GM18520 (cell line): ENCODE measurements around the gene LDHD.
"Not testable (repeated sequence)": the region's sequence is repeated elsewhere in the genome, so short reads cannot be mapped to it uniquely, and the experiment has no call there.

Experiments used
- ATAC-seq: cut with Tn5 transposase; IDR thresholded peaks from one replicate; pipeline ENCODE4 v1.9.1; 2021; ENCODE audit not compliant: unreplicated experiment

The LDHD gene

DNA sequence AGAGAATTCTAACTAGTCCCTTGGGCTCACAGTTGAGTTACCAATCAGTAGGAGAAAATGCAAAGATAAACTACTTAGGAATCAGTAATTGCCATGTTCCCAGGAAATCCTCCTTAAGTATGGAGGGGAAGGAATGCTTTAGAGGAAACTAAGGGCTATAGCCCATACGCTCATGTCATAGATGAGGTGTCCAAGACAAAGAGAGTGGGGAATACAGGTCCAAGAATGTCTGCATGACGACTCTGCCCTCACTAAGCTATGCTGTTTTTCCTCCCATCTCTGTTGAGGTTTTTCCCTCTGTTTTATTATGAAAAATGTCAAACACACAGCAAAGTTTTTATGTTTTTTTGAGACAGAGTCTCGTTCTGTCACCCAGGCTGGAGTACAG, 16.0 kb downstream of the LDHD start:
- ATAC-seq: no peak

DNA sequence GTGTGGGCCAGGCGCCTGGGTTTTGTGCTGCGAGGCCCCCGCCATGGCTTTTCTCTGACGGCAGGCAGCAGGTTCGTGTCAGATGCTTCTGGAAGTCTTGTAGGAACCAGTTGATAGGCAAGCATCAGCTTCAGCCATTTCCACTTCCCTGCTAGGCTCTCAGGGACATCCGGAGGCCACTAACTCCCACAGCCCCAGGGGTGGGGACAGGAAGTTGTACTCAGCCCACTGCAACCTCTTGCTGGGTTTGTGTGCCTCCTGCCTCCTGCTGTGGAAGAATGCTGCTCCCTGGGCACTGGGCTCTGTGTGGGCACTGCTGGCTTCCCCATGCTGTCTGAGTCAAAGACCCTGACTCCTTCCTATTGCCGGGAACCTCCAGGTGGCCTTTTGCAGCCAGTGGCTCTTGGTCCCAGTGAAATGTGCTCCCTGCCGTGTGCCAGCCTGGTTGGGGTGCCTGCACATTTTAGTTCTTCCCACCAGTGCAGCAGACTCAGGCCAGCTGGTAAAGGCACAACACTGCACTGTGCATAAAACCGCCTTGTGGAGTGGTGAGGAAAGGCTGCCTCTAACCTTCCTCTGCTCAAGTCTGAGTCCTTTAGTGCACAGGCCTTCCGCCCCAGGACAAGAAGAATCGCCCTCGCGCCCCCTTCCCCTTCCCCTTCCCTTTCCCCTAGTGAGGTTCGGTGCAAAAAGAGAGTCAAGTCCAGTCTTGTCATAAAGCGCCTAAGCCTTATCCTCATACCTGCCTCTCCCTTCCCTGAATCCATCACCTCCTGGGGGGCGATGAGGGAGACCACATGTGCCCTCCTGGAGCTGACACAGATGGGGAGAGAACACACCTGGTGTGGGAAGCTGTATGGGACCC, 16.6 kb downstream of the LDHD start:
- ATAC-seq: no peak

DNA sequence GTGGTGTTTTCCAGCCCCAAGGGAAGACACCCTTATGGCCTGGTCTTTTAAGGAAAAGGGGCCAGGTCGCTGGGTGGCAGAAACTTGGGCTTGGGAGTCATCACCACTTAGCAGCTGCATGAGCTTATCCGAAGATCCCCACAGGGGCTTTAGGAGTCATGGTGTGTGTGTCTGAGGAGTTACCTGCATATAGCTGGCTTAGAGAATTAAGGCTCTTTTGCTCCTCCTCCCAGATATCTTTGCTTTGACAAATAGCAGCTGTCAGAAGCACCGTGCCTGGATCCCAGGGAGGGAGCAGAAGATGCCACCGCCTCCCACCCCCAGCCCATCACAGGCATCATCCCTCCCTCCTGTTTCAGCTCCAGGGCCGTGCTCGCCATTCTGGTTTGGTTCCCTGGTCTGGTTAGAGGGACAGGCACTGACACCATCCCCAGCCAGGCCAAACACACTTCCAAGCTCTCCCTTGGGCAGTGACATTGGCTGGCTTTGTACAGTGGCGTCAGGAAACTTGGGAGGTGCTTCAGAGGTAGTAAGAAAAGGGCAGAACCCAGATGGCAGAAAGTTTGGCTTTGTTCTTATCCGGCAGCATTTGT, 17.4 kb downstream of the LDHD start:
- no peak for ATAC-seq

DNA sequence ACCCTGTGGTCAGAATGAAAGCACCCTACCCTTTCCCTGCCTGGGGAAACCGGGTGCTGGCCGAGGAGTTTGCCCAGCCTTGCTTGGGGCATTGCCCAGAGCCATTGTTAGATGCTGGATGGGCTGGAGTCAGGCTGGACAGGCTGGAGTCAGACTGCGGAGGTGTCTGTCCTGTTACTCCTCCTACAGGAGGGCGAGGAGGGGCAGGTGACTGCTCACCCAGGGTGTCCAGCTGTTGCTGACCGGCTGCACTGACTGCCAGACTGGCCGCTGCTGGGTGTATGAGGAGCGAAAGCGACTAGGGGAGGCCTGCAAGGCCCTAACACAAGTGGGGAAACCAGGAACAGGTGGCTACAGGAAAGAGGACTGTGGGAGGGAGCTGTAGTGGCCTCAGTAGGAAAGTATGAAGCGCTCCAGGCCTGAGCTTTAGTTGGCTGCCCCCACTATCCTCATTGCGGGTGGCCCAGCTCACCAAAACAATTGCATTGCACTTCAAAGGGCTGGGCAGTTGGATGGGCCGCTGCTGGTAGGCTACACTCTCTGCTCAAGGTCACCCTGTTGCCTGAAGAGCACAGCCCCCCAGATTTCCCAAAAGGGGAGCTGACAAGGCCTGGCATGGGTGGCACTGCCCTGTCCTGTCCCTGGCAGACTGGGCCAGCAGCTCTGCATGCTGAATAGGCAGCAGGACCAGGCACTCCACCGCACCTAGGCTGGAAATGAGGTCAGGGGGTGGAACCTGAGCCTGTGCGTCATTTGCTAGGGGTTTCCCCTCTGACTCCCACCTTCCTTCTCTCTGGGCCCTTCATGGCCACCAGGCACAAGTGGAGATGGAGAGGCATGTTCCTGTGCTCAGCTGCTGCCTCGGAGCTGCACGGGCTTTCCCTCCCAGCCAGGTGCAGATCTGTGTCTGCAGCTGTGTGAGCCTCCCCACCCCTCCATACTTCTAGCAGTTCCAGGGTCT, 18.4 kb downstream of the LDHD start:
- ATAC-seq: no peak

DNA sequence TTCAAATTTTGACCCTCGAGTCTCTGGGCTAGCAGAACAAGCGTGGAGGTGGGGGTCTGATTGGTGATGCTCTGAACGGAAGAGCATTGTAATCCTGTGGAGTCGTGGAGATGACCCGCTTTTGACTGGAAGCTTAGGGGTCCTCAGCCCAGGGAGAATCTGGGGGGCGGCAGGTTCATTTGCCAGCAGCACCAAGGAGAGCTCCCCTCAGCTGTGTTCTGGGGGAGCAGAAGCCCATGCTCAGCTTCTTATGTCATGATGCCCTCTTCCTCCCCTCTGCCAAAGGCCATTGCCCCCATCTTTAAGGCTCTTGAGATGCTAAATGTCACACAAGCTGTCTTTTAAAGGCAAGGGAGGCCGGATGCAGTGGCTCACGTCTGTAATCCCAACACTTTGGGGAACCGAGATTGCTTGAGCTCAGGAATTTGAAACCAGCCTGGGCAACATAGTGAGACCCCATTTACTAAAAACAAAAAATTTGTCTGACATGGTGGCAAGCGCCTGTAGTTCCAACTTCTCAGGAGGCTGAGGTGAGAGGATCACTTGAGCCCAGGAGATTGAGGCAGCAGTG, 19.3 kb downstream of the LDHD start:
- ATAC-seq: no peak

DNA sequence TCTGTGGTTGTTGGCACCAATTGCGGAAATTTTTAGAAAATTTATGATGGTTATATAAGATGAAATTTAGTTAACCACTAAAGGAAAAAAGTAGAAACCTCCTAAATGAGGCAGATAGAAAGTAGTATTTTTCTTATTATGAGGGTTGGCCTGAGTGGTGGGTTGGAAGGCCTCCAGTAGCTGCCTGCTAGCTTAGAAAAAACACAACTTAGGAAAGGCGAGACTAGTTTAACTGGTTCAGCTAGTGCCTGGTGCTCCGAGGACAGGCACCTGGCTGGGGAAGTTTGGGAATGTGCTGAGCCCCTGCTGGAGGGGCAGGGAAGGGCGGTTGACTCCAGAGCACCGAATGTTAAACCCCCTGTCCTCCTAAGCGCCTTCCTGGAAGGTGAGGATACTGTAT, 19.9 kb downstream of the LDHD start:
- ATAC-seq: no peak

DNA sequence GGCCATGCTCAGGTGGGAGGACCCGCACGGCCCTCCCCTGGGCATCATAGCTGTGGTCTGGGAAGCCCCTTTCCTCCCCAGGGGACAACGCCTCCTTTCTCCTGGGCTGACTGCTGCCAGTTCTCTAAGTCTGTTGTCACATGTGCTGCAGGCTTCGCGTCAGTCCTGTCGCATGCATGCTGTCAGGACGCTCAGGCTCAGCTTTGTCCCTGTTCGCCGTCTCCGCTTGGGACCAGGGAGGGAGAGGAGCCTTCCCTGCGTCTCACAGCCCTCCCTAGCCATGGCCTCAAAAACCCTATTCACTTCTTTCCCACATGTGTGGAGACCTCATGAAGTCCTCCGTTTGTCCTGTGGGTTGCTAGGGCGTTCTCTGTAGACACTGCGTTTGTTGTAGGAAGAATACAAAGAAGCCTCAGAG, 21.4 kb downstream of the LDHD start:
- ATAC-seq: no peak

DNA sequence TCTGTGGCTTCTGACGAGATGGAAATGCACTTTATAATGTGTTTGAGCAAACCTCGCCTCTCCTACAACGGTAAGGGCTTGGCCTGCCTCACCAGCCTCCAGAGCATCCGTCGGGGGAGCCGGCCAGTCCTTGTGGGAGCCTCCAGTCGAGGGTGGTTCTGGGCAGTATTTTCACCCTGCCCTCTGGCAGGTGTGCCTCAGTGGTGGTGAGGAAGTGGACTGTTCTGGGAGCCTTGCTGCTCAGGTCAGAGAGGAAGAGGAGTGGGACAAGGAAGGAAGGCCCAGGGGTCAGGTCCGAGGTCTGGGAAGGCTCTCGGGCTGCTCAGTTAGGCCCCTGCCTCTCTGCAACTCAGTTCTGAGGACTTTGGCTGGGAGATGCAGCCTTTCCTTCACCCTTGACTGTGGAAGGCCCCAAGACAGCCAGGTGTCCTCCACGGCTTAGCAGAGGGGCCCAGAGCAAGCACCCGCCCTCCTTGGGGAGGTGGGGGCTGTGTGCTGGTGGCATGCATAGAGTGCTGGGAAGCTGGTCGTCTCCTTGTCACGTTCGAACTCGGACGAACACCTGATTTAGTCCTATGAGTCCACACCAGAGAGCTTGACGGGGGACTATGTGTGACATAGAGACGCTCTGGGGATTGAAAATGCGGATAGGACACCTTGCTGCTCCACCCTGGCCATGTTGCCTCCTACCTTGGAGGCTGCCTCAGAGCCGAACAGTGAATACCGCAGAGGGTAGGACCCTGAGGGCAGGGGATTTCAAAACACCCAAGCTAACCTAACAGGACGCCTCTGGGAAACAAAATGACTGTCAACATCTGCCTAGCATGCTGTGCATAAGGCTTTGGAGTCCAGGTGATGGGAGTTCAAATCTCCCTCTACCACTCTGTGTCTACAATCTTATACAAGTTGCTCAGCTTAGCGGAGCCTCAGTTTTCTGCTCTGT, 22.7 kb downstream of the LDHD start:
- no peak for ATAC-seq

DNA sequence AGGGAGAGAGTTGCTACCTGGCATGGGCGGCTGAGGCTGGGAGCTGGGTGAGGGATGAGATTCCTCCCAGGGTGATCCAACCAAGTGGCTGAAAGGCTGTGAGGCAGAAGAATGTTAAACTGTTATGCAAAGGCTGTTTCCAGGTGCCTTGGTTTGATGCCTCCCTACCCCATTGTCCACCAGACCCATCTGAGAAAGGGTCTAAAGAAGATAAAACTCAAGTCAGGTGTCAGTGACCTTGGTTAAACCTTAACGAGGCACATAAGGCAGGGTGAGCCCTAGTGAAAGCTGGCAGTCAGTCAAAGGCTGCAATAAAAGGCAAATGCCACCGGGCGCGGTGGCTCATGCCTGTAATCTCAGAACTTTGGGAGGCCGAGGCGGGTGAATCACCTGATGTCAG, 23.8 kb downstream of the LDHD start:
- ATAC-seq: no peak

DNA sequence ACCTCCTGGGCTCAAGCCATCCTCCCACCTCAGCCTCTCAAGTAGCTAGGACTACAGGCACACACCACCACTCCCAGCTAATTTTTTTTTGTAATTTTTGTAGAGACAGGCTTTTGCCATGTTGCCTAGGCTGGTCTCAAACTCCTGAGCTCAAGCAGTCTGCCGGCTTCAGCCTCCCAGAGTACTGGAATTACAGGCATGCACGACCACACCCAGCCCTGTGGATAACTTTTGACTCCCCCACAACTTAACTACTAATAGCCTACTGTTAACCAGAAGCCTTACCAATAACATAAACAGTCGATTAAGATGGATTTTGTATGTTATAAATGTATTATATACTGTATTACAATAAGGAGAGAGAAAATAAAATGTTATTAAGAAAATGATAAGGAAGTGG, 25.0 kb downstream of the LDHD start:
- not testable (repeated sequence) for ATAC-seq

DNA sequence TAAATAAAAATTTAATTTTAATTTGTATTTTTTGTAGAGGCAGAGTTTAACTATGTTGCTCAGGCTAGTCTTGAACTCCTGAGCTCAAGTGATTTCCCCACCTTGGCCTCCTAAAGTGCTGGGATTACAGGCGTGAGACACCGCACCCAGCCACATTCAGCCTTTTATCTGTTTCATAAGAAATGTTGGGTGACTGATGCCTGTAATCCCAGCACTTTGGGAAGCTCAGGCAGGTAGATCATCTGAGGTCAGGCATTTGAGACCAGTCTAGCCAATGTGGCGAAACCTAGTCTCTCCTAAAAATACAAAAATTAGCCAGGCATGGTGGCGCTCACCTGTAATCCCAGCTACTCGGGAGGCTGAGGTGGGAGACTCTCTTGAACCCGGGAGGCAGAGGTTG, 25.7 kb downstream of the LDHD start:
- not testable (repeated sequence) for ATAC-seq

DNA sequence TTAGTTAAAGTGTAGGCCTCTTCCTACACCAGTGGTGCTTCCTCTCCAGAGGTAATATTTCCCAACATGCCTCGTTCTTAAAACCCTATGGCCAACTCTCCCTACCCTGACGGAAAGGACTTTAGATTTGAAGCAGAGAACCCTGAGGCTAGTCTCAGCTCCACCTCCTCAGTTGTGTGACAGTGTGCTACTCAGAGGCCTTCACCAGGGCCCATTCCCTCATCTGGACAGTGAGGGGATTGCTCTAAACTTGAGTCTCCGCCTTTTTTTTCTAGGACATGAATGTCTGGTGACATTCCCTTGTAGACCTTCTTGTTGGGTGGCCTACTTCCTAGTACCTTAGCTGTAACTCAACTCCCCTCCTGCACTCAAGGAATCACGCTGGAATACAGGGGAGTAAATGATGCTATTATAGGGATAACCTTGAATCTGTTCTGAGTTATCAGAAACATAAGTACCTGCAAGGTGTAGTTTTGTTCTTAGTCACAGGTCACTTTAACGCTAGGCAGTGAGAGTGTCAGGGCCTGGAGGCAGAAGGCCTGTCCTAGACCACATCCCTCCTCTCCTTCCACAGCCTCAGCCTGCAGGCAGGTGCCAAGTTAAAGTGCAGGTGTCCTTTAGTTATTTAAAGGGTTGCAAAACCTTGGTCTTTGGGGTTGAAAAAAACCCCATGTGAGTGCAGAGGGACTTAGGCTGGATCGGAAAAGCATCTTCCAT, 26.9 kb downstream of the LDHD start:
- ATAC-seq: peak; percentile 50

DNA sequence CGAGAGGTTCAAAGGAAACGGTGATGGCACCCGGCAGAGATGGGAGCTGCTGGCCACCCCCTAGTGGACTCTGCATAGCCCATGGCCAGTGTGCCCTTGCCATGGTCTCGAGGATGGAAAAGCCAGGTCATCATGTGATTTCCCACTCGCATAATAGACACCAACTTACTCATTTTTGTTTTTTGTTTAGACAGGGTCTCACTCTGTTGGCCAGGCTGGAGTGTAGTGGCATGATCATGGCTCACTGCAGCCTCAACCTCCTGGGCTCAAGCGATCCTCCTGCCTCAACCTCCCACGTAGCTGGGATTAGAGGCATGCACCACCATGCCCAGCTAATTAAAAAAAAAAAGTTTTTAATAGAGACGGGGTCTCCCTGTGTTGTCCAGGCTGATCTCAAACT, 27.6 kb downstream of the LDHD start:
- ATAC-seq: no peak

DNA sequence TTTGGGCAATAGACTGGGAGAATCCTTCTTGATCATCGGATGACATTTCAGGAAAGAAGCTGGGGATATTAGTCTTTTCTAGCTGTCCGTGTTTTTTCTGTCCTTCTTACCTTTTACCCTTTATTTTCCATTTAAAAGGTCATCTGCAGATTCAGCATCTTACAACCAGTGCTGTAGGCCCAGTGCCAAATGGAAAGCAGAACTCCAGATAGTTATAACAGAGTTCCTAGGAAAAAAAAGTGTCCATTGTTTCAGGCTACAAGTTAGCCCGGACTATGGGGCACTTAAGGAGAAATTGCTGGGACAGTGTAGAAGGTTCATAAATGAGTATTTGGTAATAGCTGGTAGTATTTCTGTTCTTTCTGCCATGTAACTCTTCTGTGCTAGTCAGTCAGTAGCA, 28.4 kb downstream of the LDHD start:
- no peak for ATAC-seq

DNA sequence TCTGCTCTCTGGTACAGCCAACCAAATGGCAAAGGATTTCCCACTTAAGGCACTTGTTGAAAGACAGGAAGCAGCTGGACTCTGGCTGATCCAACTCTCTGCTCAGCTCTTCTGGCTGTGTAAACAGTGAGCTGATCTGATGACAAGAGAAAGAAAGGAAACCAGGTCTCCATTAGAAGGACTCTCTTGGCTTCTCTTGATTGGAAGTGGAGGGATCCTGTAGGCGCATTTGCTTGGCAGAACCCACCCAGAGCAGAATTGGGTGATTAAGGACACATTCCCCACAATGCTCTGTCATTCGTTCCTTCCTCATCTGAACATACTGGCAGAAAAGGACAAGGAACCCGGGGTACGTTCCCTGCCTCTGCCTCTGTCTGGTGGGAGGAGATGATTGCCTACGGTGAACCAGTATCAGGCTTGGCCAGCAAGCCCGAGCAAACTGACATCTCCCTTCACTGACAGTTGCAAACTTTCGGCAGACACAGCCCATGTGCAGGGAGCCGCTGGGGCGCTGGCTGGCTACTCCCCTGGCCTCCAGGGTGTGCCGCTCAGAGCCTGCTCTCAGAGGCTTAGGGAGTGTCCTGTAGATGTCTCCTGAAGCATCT, 29.1 kb downstream of the LDHD start:
- no peak for ATAC-seq

DNA sequence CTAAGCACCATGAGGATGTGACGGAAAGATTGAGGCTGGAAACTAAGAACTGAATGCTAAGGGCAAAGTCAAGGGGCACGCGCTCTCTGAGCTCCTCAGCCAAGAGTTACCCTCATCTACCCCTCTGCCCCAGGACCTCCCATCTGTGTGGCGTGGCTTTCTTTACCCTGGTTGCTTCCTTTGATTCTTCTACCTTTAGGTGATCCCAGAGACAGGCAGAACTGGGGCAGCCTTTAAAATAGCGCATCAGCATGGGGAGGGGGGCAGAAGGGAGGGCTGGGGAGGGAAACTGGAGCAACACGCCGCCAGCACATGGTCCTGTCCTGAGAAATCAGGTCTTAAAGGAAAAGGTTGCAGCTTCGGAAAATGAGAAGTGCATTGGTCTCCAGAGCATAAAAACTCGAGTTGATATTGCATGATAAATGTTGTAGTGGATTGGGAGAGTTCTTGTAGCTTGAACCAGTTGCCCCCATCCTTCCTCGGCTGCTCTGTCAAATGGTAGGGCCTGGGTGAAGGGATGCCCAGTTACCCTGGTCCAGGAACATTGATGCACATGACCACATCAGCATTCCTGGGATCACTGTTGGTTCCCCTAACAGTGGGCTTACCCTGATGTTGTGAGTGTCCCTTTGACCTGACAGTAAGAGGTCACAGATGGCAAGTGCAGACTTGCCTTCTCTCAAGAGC, 29.7 kb downstream of the LDHD start:
- ATAC-seq: no peak

DNA sequence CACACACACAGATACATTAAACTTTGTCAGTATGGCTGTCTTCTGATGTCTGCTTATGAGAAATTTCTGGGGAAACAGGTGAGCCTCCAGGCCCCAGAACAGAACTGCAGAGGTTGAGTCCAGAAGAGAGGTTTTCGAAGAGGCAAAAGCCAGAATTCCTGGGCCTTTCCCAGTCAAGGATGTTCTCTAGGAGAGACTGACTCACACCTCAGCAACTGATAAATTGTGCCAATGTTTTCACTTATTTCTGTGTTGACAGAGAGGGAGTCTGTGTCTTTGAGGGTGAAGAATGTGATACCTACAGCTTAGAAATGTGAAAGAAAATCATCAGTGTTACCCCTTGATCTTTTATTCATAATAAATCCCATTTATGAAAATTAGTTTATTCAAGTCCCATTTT, 30.3 kb downstream of the LDHD start:
- ATAC-seq: no peak

DNA sequence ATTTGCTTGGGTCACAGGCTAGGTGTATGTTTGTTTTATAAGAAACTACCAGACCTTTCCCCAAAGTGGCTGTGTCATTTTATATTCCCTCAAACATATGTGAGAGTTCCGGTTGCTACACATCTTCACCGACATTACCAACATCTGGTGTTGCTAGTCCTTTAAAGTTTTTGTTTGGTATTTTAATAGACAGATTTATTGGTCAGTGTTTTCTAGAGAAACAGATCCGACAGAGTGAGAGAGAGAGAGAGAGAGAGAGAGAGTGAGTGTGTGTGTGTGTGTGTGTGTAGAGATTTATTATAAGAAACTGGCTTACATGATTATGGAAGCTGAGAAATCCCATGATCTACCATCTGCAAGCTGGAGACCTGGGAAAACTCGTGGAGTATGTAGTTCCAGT, 31.0 kb downstream of the LDHD start:
- no peak for ATAC-seq

DNA sequence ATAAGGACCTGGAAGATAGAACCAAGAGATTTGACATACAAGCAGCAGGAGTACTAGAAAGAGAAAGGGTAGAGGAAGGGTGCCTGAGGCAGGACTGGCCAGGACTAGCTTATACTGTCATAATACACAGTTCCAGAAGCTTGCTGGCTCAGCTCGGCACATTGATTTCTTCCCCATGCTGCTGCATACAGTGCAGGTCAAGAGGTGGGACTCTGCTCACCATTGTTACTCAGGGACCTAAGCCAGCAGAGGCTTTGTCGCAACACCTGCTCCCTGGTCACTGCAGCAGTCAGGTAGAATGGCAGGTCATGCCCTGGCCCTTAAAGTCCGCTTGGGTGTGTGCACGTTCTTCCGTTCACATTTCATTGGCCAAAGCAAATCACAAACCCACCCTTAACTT, 32.8 kb downstream of the LDHD start:
- ATAC-seq: no peak
